NCI-H146 treated with DMSO at 0.1 percent for 48 hours (cell line): ENCODE data around the gene MAP1LC3B2.

ENCODE experiments used
- DNase-seq: peaks from one replicate; lab custom pipeline; 2025; ENCODE audit not compliant: unreplicated experiment; lab: John Stamatoyannopoulos, UW

The MAP1LC3B2 gene

DNA sequence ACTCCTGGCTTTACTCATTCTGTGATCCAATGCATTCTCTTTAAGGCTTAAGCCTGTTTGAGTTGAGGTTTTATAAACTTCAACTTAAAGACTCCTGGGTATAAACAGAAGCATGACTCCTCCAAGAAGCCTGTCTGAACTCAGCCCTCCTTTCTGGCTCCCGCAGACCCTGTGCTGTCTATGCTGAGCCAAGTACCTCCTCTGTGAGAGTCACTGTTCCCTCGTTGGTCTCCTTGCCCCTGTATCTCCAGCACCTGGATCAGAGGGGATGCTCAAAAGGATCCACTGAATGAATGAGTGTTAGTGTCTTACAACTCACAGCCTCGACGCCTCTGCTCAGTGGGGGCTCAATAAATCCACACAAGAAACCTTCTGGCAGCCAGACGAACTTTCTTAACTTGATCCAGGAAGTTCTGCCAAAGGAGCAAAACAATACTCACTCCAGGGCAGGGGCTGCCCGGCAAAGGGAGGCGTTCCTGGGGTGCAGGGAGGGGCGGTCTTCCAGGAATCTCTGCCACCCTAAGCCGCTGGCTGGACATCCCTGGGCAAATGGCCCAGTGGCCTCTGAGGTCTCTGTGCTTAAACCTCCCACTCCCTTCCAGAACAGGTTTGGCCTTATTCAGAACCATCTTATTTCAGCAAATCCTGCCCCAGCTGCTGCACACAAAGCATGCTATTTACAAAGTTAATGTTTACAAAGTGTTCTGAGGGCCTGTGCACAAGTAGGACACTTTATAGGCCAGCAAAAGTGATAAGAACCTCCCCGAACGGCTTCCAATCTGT, 32.9 kb downstream of the MAP1LC3B2 start:
- DNase-seq: no peak

DNA sequence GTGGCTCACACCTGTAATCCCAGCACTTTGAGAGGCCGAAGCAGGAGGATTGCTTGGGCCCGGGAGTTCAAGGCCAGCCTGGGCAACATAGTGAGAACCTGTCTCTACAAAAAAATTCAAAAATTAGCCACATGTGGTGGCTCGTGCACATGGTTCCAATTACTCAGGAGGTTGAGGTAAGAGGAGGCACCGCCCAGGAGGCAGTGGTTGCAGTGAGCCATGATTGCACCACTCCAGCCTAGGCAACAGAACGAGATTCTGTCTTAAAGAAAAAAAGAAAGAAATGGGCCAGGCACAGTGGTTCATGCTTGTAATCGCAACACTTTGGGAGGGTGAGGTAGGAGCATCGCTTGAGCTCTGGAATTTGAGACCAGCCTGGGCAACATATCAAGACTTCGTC, 33.5 kb downstream of the MAP1LC3B2 start:
- no peak for DNase-seq

DNA sequence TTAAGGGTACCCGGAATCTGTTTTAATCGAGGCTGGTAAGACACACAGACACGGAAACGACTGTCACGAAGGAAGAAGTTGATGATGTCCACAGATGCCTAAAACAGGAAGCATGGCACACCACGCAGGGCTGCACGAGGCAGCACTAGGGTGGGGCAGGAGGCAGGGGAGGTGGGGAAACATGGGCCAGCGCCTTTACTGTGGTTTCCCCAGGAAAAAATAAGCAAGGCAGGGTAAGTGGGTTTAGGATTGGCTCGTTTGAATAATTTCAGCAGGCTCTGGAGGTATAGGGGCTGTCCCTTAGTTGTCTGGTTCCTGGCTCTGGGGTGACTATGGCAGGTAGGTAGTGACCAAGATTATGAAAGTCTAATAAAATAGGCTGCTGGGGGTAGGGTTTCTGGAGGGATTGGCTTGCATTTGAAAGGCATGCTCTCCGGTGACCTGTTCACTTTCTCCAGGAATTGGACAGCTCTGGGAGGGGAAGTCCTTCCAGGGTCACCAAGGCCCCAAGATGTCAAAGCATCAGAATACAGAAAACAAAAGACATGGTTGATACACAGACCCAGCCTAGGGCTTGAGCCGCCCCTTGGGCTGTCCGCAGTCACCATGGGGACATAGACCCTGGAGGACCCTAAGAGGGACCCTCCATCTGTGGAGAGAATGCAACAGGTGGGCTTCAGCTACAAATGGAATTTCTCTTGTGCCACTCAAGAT, 35.3 kb downstream of the MAP1LC3B2 start:
- no peak for DNase-seq

DNA sequence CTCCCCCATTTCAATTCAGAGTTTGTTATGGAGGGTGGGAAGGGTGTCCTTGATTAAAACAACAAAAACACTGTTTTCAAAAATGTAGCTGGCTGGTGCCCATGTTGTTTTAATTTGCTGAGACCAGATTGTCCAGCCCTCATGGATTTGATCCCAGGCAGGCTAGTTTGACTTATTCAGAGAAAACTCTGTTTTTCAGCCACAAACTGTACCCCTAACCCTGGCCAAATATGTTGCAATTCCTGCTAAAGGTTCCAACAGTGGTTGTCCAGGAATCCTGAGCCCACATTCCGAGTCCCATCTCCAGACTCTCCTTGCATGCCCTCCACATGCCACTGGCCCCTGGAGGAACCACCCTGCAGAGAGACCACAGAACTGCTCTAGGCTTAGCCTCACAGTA, 36.0 kb downstream of the MAP1LC3B2 start:
- no peak for DNase-seq

DNA sequence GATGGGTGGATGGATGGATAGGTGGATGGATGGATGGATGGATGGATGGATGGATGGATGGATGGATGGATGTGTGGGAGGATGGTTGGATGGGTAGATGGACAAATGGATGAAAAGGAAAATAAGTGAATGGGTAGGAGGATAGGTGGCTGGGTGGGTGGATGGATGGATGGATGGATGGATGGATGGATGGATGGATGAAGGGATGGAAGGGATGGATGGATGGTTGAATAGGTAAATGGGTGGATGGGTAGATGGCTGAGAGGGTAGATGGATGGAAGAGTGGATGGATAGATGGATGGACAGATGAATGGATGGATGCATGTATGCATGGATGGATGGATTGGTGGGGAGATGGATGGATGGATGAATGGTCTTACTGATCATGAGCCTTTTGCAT, 36.5 kb downstream of the MAP1LC3B2 start:
- DNase-seq: no peak

DNA sequence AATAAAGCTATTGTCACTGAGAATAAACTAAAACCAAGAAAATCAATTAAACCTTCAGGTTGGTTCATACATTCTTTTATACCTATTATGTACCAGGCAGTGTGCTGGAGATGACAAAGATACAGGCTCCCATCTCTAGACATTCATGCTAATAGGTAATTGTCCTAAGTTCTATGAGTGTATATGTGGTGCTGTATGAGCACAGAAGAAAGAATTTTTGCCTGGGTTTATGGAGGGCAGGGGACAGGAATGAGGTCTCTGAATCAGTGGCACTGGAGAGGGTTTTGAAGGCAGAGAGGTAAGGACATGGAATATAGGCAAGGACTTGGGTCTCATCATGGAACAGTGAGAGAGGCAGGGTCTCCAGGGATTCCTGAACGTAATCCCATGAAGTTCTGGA, 38.7 kb downstream of the MAP1LC3B2 start:
- DNase-seq: no peak

DNA sequence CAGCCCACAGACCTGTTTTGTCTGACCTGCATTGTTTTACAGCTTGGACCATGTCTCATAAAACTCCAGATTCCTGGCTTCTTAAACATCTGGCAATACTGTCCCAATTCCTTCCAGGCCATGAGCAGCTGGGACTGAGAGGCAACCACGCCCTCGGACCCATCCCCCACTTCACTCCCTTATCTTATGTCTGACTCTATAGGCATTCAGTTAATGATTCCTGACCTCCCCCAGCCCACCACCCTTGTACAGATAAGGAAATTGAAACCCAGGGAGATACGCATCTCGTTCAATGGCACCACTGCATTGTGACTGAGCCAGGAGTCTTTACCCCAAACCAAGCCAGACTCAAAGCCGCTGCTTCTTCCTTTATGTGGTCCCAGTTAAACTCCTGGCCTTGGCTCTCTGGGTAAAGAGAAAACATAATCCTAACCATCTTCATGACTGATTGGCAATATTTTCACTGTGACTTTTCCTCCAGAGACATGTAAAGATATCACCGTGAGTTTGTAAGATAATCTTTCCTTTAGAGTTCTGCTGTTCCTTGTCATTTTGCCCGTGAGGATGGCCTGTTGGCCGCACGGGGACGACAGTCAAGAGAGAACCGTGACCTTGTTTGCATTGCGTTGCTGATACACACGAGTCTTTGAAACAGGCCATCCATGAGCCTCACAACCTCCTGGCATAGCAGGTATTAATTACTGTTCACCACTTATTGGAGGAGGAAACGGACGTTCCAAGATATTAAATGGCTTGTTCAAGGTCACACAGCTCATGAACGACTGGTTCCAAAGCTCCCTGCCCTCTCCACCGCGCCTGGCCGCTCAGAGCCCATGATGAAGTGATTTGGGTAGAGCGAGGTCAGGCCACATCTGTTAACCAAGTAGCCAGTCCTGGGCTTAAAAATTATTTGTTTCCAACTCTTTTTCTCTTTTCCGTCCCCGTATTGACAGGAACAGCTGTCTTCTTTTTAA, 39.4 kb downstream of the MAP1LC3B2 start:
- no peak for DNase-seq

DNA sequence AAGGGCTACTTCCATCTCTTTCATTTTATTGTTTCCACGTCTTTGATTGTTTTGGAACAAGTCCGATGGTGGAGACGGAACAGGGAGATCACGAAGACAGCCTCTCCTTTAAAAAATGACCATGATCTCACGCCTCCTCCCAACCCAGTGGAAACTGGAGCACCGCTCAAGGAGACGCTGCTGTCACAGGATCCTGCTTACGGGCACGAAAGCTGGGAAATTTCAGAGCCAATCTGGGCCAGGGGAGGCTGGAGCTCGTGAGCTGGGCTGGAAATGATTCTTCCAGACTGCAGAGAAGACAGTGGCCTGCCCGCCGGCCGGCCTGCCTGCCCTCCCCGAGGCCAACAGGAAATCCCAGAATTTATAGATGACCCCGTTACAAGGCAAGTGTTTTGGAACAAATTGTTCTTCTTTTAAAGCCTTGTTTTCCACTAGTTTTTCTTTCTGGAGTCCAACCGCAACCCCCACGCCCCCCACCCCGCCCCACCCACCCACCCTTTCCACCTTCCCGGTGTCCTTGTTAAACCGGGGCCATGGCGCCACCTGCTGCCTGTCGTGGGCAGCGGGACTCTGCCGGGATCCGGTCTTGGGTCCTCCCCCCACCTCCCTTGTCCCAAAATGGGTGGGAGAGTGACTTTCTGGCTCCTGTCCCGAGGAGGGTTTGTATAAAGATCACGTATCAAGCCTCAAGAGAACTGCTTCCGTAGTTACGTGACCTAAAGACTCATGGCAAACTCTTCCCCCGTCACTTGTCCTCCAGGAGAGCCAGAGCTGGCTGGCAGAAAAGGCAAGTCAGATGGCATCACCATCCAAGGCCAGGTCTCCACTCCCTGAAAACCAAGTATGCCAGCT, 40.3 kb downstream of the MAP1LC3B2 start:
- DNase-seq: no peak

DNA sequence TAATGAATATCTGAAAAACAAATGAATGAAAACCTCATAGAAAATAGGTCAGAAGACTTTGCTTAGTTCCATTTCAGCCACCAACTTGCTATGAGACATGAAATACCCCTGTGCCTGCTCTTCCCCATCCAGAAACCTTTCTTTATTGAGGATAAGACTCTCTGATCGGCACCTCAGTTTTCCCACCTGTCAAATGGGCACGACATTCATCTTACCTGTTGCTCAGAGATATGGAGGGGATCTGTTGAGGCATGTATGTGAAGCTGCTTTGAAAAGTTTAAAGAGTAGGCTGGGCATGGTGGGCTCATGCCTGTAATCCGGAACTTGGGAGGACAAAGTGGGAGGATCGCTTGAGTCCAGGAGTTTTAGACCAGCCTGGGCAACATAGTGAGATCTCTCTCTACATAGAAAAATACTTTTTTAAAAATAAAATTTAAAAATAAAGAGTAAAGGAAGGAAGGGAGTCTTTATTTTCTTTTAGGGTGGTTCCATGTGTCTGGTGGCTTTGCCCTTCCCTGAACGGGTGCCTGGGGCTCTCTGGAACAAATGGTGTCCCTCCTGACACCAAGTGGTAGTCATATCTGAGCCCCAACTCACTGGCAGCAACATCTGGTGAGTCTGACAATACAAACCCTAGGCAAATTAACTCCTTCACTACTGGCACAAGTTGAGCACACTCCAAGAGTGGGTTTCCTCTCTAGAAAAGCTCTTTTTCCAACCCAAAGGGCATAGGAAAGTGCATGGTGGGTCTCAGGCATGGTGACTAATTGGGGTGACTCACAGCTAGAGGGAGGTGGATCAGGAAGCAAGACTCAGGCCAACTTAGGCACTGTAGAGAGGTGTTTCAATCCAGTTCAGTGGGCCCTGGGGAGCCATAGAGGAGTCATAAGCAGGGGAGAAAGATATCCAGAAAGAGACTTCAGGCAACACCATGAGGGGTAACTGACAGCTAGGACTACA, 42.1 kb downstream of the MAP1LC3B2 start:
- DNase-seq: no peak

DNA sequence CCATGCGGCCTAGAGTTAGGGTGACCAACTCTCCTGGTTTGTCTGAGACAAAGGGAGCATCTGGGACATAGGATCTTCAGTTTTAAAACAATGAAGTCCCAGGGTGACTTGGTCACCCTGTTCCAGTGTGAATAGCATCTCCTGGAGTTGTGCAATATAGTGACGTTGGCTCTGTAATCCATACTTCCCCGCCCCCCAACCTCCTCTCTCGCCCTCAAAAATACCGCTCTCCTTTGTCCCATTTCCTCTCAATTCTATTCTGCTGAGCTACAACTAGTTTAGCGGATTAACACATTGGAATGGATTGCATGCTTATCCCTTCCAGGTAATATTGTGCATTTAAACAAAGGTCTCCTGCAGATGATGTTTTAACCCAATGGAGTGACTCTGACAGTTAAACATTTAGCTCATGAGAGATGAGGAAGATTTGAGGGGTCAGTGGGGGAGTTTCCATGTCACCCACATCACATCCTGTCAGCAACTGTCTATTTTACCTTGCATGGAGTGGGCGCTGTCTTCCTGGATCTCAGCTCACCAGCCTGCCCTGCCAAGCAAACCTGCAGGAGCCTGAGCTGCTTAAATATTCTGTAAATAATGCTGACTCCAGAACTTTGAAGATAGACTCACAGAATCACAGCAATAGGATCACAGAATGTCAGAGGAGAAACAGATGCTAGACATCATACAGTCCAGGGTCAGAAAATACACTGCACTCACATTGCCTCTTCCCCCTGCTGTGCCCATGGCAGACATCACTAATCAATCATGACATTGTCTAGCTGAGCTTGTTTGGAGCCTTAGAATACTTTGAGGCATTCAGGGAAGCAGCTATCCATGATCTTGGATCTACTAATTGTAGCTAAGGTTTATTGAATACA, 43.0 kb downstream of the MAP1LC3B2 start:
- DNase-seq: no peak

DNA sequence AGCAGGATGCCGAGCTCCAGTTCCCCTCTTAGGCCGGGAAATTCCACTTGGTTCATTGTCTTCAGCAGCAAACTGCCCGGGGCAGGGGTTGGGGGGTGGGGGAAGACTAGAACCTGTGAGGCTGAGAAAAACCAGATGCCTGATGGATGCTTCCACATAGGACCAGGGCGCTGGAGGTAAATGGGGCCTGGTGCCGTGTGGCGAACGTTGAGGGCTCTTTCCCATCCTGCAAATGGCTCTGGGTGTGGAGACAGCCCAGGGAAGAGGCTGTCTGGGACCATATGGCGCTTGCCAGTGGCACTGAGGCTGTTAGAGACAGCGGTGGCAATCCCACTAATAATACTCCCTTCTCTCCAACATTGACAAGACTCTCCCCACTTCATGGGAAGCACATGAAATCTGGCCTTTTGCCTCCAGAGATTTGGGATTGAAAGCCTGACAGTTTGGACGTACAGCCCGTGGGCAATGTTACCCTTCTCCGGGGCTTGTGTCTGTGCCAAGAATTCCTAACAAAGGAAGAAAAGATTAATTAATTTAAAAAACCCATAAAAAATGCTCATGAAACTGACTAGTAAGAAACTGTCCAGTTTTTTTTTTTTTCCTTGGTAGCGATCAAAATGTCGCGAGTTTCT, 44.5 kb downstream of the MAP1LC3B2 start:
- no peak for DNase-seq

DNA sequence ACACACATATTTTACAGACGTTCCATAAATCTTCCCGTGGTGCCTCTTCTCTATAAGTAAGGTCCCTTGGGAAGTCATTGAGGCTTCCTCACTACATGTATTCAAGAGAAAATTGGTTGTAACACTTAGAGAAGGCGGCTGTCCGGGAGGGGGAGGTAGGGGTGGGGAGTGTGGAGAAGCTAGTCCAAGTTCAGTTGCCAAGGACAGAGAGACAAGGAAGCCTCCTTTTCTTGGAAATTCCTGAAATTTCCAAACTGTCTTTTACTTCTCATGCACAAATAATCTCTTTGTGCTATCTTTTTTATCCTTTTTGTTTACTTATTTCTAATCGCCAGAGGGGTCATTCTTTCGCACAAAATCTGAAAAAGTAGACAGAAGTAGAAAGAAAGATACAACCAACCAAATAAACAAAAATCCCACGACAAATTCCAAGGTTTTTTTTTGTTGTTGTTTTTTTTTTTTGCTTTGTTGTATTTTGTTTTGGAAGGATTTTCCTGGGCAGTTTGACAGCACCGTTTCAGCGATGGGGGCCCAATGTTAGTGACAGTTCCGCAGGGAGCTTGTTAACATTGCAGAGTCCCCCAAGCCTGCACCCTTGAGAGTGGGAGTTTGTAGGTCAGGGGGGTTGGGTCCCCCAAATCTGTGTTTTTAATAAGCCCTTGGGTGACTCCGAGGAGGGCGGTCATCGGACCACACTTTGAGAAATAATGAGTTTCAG, 45.2 kb downstream of the MAP1LC3B2 start:
- DNase-seq: no peak

DNA sequence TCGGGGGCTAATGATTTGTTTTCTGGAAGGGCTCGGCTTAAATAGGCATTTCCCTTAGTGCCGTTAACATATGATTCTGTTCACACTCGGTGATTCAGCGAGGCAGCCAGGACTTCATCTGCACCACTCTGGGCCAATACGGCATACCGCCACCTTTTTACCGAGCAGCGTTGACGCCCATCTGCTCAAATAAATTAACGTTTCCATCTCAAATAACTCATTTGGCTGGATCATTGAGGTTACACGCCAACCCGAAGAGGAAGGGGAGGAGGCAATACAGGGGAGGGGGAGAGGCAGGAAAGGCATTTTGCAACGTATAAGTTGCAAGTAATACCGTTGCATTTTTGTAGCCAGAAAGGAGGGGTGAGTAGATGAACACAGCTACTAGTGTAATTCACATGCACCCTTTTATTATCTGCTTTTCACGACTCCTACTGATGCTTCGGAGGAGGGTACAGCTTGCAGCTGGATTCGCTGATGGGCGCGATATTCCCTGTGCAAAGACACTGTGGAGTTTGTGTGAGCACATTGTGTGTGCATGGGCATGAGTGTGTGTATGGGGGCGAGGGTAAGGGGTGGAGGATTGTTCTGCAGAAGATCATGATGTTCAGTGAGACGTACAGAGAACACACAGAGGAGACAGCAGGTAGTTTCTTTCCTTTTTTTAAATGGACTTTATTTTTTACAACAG, 45.9 kb downstream of the MAP1LC3B2 start:
- no peak for DNase-seq

DNA sequence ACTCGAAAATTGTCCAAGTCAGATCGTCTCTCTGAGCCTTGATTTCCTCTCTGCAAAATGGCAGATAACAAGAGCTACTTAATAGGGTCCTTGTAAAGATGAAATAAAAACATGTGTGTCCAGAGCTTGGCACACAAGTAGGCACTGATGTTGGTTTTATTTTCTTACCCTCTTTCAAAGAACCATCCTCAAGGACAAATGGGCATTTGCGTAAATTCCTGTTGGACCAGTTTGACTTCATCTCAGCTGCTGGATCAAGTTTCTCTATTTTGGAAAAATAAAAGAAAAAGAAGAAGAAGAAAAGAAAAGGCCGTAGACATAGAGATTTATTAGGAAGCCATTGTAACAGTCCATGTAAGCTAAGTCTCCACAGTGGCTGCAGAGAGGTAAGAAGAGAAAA, 47.2 kb downstream of the MAP1LC3B2 start:
- DNase-seq: no peak

DNA sequence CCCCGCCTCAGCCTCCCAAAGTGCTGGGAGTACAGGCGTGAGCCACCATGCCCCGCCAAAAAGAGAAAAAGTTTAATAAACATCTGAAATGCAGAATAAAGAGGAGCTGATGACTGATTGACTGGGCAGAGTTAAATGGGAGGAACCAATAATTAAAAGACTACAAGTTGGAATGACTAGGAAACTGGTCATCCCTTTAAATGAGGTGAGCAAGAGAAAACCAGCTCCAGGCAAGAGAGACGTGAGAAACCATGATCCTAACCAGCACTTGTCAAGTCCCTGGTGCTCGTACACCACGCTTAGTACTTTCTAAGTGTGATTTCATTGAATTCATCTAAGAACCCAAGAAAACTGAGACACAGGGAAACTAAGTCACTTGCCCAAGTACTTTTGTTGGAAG, 47.9 kb downstream of the MAP1LC3B2 start:
- no peak for DNase-seq

DNA sequence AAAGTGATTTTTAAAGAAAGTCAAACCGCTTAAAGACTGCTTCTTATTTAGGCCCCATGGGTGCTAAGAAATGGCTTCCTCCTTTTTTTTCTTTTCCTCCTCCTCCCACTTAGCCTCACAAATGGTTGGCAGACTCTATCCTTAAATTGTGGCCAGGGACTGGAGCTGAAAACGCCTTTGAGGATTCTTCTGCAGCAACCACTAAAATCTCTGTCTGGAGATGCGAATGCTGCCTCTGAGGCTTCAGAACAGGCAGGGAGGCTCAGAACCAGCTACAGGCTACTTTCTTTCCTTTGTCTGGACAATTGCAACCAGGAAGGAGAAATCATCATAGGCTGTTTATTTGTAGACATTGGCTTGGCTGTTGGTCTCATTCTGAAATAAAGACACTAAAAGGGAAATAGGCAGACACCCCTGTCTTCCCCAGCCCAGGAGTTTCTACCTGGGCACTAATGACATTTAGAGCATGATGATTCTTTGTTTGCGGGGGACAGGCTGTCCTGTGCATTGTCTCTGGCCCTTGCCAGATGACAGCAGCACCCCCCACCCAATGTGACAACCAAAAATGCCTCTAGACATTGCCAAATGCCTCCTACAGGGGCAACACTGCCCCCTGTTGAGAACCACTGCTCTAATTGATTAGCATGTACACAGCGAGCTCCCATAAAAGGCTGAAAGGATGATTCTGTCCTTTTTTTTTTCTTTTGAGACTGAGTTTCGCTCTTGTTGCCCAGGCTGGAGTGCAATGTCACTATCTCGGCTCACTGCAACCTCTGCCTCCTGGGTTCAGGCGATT, 50.3 kb downstream of the MAP1LC3B2 start:
- DNase-seq: no peak
